HG03565 (cell line): ENCODE data around the gene COBLL1.
A peak's percentile ranks its signal among the peaks of the same experiment; 100 is the strongest.
"Not testable (repeated sequence)": the region's sequence is repeated elsewhere in the genome, so short reads cannot be mapped to it uniquely, and the experiment has no call there.

Experiments used
- ATAC-seq: cut with Tn5 transposase; IDR thresholded peaks from one replicate; pipeline ENCODE4 v1.9.1; 2021; ENCODE audit warnings: mild to moderate bottlenecking, moderate library complexity; ENCODE audit not compliant: unreplicated experiment

The COBLL1 gene, protein sequence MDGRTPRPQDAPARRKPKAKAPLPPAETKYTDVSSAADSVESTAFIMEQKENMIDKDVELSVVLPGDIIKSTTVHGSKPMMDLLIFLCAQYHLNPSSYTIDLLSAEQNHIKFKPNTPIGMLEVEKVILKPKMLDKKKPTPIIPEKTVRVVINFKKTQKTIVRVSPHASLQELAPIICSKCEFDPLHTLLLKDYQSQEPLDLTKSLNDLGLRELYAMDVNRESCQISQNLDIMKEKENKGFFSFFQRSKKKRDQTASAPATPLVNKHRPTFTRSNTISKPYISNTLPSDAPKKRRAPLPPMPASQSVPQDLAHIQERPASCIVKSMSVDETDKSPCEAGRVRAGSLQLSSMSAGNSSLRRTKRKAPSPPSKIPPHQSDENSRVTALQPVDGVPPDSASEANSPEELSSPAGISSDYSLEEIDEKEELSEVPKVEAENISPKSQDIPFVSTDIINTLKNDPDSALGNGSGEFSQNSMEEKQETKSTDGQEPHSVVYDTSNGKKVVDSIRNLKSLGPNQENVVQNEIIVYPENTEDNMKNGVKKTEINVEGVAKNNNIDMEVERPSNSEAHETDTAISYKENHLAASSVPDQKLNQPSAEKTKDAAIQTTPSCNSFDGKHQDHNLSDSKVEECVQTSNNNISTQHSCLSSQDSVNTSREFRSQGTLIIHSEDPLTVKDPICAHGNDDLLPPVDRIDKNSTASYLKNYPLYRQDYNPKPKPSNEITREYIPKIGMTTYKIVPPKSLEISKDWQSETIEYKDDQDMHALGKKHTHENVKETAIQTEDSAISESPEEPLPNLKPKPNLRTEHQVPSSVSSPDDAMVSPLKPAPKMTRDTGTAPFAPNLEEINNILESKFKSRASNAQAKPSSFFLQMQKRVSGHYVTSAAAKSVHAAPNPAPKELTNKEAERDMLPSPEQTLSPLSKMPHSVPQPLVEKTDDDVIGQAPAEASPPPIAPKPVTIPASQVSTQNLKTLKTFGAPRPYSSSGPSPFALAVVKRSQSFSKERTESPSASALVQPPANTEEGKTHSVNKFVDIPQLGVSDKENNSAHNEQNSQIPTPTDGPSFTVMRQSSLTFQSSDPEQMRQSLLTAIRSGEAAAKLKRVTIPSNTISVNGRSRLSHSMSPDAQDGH

GRCh38 chr2:164841719-164842623, at the start of gene COBLL1:
Gene COBLL1, minus strand, starts transcription at chr2:164841823. Its CDS starts 627 bp downstream, at chr2:164841196.
- peak; percentile 51 for ATAC-seq

- no peak for ATAC-seq
Measured at GRCh38 chr2:164890544-164890943, 48.9 kb upstream of the COBLL1 start.

GRCh38 chr2:164888592-164888991, 47.0 kb upstream of the COBLL1 start:
- ATAC-seq = no peak

- ATAC-seq = no peak
Measured at GRCh38 chr2:164887434-164888144, 46.0 kb upstream of the COBLL1 start.

GRCh38 chr2:164882276-164882675, 40.7 kb upstream of the COBLL1 start:
- no peak for ATAC-seq

DNA sequence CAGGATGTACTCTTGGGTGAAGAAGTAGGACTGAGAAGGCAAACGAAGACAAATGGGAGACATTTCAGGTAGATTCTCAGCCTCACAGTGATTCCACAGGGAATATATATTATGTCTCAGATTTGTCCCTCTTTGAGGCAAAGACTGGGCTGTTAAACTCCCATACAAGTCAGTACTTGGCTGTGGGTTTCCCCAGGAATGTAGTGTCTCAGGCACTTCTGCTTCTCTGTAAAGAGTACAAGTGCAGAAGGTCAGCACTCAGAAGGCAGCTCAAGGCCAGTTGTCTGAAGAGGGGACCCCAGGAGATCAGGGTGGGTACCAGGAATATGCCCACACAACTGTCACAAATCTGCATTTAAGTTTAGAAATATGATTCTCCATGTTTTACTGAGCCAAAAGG, 39.9 kb upstream of the COBLL1 start:
- ATAC-seq = no peak

- ATAC-seq = no peak
Measured at GRCh38 chr2:164879901-164880535, 38.4 kb upstream of the COBLL1 start.

GRCh38 chr2:164877927-164878326, 36.3 kb upstream of the COBLL1 start:
- no peak for ATAC-seq

DNA sequence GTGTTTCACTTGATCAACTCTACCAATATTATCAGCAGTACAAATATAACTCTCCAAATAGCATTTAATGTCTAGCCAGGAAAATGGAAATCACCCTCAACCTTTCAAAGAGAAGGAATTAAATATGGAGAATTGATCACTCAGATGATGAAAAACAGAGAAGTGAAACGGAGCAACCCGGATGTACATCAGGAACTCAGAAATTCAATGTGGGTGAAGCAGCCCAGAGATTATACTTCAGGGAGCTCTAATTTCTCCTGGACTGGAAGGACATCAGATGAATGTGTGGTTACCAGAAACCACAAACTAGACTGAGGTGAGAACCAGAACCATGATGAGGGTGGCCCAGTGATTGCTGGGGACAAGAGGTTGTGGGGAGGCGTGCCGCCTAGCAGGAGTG, 35.5 kb upstream of the COBLL1 start:
- ATAC-seq = no peak

DNA sequence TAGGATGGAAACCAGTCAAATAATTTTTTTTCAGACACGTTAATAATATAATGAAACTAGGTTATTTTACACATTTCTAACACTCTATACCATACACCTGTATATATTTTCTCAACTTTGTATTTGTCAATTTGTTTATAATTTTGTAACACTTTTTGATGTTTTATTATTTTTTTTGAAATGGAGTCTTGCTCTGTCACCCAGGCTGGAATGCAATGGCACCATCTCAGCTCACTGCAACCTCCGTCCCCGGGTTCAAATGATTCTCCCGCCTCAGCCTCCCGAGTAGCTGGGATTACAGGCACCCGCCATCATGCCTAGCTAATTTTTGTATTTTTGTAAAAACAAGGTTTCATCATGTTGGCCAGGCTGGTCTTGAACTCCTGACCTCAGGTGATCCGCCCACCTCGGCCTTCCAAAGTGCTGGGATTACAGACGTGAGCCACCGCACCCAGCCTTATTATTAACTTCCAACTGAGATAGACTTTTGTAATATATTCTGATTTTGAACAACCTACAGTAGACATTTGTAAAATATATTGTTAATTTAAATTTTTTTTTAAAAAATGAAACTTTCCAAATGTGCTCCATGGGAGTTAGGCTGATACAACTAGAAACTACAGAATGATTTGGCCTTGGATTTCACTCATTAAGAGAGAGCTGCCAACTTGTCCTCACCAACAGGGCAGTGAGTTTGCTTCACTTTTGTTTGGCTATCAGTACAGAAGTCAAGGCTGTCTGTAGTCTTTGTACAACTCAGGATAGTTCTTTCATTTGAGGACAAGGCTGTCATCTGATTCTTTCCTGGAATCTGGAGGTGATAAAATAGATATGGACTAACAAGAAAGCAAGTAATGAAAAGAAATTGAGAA, 33.9 kb upstream of the COBLL1 start:
- ATAC-seq = no peak

DNA sequence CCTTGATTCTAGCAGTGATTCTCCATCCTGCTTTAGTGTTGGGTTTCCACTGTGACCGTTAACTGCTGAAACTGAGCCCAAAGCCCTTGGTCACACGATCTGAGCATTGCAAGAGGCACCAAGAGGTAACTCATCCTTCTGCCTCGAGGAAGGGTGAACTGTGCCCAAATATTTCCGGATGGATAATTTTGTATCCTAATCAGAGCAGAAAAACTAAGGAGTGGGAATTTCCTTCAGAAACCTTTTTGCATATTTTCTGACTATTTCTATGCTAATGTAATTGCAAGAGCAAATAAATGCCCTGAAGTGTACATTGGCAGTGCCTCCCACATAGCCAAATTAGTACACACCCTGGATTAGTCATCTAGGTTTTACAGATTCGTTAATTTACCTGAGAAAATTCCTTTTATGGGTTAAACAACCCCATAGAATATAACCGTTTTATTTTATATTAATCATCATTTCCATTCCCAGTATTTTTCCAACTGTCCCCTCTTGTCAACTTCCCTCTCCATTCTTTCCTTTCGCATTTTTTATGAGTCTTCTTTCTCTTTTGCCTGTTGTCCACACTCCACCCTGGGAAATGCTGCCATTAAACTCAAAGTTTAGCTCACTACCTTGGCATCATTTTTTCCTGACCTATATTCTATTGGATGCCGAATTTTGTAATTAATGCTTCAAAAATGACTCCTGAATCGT, 31.7 kb upstream of the COBLL1 start:
- ATAC-seq = no peak

GRCh38 chr2:164871404-164871803, 29.8 kb upstream of the COBLL1 start:
- no peak for ATAC-seq

GRCh38 chr2:164869420-164869772, 27.8 kb upstream of the COBLL1 start:
- ATAC-seq = no peak

DNA sequence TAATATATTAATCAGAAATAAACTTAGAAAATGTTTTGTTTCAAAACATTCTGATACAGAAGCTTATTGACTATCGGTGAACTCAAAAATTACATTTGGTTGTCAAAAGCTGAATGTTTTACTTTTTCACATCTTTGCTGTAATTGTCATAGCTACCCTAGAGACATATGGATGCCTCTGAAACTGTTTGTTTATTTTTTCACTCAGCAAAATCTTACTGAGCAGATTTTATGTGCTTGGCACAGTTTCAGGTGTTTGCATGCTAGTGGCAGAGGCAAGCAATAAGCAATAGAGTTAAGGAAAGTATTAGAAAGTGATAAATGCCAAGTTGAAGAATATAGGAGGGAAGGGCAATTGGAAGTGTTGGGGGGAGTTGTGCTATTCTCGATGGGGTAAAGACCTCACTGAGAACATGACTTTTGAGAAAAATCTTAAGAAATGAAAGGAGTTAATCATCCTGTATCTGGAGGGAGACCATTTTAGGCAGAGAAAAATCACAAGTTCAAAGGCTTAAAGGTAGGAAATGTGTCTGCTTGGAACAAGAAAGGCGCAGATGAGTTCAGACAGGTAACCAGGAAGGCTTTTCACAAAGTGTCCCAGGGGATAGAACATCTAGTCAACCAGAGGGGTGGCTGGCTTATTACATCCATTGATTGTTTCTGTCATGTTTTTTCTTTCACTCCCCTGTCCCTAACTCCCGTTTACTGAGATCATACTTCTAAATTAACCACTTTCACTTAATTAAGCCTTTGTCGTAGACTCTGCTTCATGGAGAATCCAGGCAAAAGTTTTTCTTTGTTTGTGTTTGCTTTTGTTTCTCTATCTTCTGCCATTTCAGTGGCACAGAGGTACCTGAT, 27.2 kb upstream of the COBLL1 start:
- no peak for ATAC-seq

DNA sequence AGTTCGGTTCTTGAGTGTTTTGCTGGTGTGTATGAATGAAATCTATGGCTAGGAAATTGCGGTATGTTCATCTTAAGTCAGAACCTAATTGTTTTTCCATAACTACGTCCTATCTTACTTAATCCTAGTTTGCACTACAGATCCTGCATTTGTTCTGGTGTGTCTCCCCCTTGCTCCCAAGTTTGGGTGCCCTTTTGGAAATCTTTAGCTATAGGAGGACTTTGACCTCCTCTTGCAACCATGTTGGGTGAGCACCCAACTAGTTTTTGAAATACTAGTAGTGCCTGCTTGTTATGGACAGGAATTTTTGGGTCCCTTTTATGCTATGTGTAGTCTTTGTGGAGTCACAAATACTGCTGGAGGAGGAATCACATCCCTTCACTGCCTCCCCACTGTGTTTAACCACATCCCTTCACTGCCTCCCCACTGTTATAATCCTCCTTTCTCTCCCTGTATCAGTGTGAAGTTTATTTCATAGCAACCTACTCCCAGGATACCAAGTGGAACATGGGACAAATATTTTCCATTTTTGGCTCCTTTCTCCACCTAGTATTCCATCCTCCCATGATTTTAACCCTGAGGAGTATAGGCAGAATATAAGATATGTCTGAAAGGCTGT, 26.3 kb upstream of the COBLL1 start:
- no peak for ATAC-seq

DNA sequence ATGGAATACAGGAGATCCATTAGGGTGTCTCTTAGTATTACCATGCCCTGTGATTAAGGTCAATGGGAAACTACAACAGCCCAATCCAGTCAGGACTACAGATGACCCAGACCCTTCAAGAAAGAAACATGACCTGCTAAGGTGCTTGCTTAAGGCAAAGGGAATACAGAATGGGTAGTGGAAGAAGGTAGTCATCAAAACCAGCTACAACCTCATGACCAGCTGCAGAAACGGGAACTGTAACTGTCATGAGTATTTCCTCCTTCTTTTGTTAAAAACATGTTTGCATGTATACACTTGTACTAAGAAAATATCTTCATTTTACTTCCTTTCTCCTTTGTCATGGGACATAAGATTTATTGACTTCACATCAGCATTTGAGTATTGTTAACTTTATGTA, 24.8 kb upstream of the COBLL1 start:
- not testable (repeated sequence) for ATAC-seq

GRCh38 chr2:164860694-164861042, 19.0 kb upstream of the COBLL1 start:
- ATAC-seq = no peak
